Transverse colon (tissue), 4 donors: ENCODE data around the gene NEURL1B. TPM values are rescaled to one million over a fixed set of nuclear protein-coding genes. Genes with fewer than 3 reads are reported as not detected.

Experiments
- DNase-seq: peaks from one replicate; pipeline ENCODE4 v3.0.0-alpha.2; 2019
- H3K27ac ChIP-seq, 4 donors: fragments of 200-600 bp; sonication (generic); 2 replicates each; pipeline ENCODE4 v1.5.1; 2016 to 2018; ENCODE audit warnings: inconsistent platforms in 4 of 4
- H3K27me3 ChIP-seq: fragments of 200-600 bp; sonication (generic); 2 replicates; pipeline ENCODE4 v1.5.1; 2017; ENCODE audit warnings: inconsistent platforms
- H3K36me3 ChIP-seq, 4 donors: fragments of 200-600 bp; sonication (generic); 2 replicates each; pipeline ENCODE4 v1.5.1; 2017 to 2019; ENCODE audit warnings: inconsistent platforms in 4 of 4
- H3K4me1 ChIP-seq, 4 donors: fragments of 200-600 bp; sonication (generic); 2 replicates each; pipeline ENCODE4 v1.5.1; 2017 to 2020; ENCODE audit warnings: inconsistent platforms in 4 of 4
- H3K4me3 ChIP-seq, 4 donors: fragments of 200-600 bp; sonication (generic); 1 replicate in 1 of 4; 2 replicates in 3 of 4; pipeline versions ENCODE4 v1.5.1 to v1.6.1; 2017 to 2019; ENCODE audit warnings: inconsistent platforms in 4 of 4
- H3K9me3 ChIP-seq, 2 donors: fragments of 200-600 bp; sonication (generic); 2 replicates each; pipeline ENCODE4 v1.5.1; 2017 to 2019; ENCODE audit warnings: inconsistent platforms in 2 of 2
- CTCF ChIP-seq, 5 experiments: fragments of 200-600 bp in 3 of 5; fragments of 450-650 bp in 2 of 5; sonication (generic) in 3 of 5; IDR thresholded peaks; 1 replicate in 2 of 5; 2 replicates in 3 of 5; pipeline ENCODE4 v1.5.1; 2016 to 2017; ENCODE audit warnings: antibody characterized with exemption in 5 of 5, inconsistent platforms in 3 of 5, mild to moderate bottlenecking in 2 of 5, moderate library complexity in 1 of 5
- EP300 ChIP-seq: sonication (generic); formaldehyde crosslinking; IDR thresholded peaks from one replicate; pipeline ENCODE4 v1.6.1; 2017; ENCODE audit warnings: antibody characterized with exemption, low read depth
- POLR2A ChIP-seq: fragments of 450-650 bp; IDR thresholded peaks from one replicate; pipeline ENCODE4 v1.6.1; 2016; ENCODE audit warnings: antibody characterized with exemption, mild to moderate bottlenecking, moderate library complexity
- POLR2AphosphoS5 ChIP-seq, 3 donors: sonication (generic); formaldehyde crosslinking; IDR thresholded peaks; one replicate each; pipeline ENCODE4 v1.6.1; 2016; ENCODE audit warnings: antibody characterized with exemption in 3 of 3
- WGBS, 2 donors: methylation state at CpG; one replicate each; pipeline ENCODE4 v1.1.5; 2018; ENCODE audit warnings: low coverage in 1 of 2; 5-methylcytosine and 5-hydroxymethylcytosine counted together
- in situ Hi-C, 4 donors: fragments of 200-750 bp; cut with MboI; loops; one replicate each; pipeline versions ENCODE4 v1.15.0 to v1.15.1; 2017; ENCODE audit warnings: low sequenced_read_pairs in 3 of 4, low pct_ligation_motif_present in 1 of 4, low pct_unique_long_range_greater_than_20kb in 1 of 4
- intact Hi-C: fragments of 100-400 bp; cut with DNase I; formaldehyde crosslinking; loops from one replicate; pipeline ENCODE4 v1.15.1; 2023; ENCODE audit warnings: low total_unique reads
- total RNA-seq, 4 donors: library from RNA; depleted of rRNA; stranded (reverse); fragments of >200 nt; gene quantifications; one replicate each; pipeline ENCODE4 v1.1.0, GENCODE V29; 2016

The NEURL1B gene
- total RNA-seq, 4 donors from 2014 or later: 74.6 to 168 (median 94.5) TPM

GRCh38 chr5:172633403-172633970 lies 7.6 kb upstream of the NEURL1B start:
- no peaks in the 10 kb centered on the region for H3K36me3 ChIP-seq
- no peak overlapping the region for H3K27ac ChIP-seq
- no peak overlapping the region for H3K4me3 ChIP-seq
- WGBS, 2 donors: 88 to 100% methylated on average over 1 to 2 of the region's 3 CpGs
- intact Hi-C loops: no loop called here
- no peak for DNase-seq
- H3K9me3 ChIP-seq: no peaks in the 10 kb centered on the region
- TF ChIP-seq CTCF (IDR thresholded peaks at IDR 0.05): no peak
- TF ChIP-seq POLR2AphosphoS5 (IDR thresholded peaks at IDR 0.05): no peak
- no peak for TF ChIP-seq POLR2A
- TF ChIP-seq EP300: no peak
- no peaks in the 10 kb centered on the region for H3K27me3 ChIP-seq
- H3K4me1 ChIP-seq: peaks cover 4 to 36% (median 21%) of the 10 kb centered on the region in 4 donors
- in situ Hi-C loops: no loop called here

GRCh38 chr5:172634106-172634899 lies 6.8 kb upstream of the NEURL1B start:
- Histone ChIP-seq H3K4me1 (peaks cover 1 to 34% (median 21%) of the 10 kb centered on the region in 4 donors), H3K36me3 (no peaks in the 10 kb centered on the region), H3K27ac (no peak overlapping the region), H3K27me3 (no peaks in the 10 kb centered on the region), H3K9me3 (no peaks in the 10 kb centered on the region), H3K4me3 (no peak overlapping the region)
- TF ChIP-seq CTCF (IDR thresholded peaks at IDR 0.05) (no peak), POLR2A (no peak), EP300 (no peak), POLR2AphosphoS5 (IDR thresholded peaks at IDR 0.05) (no peak)
- 83% methylated on average over 4 of the region's 4 CpGs; no CpG with 5 or more reads in 1 of the 2 donors for WGBS, 2 donors
- intact Hi-C loops: no loop called here
- in situ Hi-C loops: no loop called here
- no peak for DNase-seq

GRCh38 chr5:172635038-172635437 lies 6.0 kb upstream of the NEURL1B start:
- WGBS, 2 donors: 88 to 100% methylated on average over 1 to 12 of the region's 12 CpGs

More at GRCh38 chr5:172635038-172635437, 6.0 kb upstream of the NEURL1B start:
- no peaks in the 10 kb centered on the region for H3K9me3 ChIP-seq
- no peak overlapping the region for H3K4me3 ChIP-seq
- H3K27me3 ChIP-seq: no peaks in the 10 kb centered on the region
- H3K27ac ChIP-seq: no peak overlapping the region
- TF ChIP-seq POLR2A (no peak), CTCF (IDR thresholded peaks at IDR 0.05) (no peak), POLR2AphosphoS5 (IDR thresholded peaks at IDR 0.05) (no peak), EP300 (no peak)
- DNase-seq: no peak
- in situ Hi-C loops: no loop called here
- H3K4me1 ChIP-seq: peaks cover 0 to 30% (median 19%) of the 10 kb centered on the region in 4 donors
- intact Hi-C loops: no loop called here
- H3K36me3 ChIP-seq: no peaks in the 10 kb centered on the region
